GM12878 (cell line): Measurements from ENCODE around the gene UBE2M. TPM values are rescaled to one million over a fixed set of nuclear protein-coding genes. Genes with fewer than 3 reads are reported as not detected.

Source experiments
- BCL3 ChIP-seq: IDR thresholded peaks from 2 replicates; pipeline ENCODE4 v1.6.1; 2011; ENCODE audit warnings: borderline replicate concordance, low read depth, mild to moderate bottlenecking, moderate library complexity, low read length; ENCODE audit not compliant: insufficient read depth, poor library complexity, severe bottlenecking
- CBFB ChIP-seq: IDR thresholded peaks from 2 replicates; pipeline ENCODE4 v1.6.1; 2016; ENCODE audit warnings: antibody characterized with exemption, low read depth
- CREM ChIP-seq: IDR thresholded peaks from 2 replicates; pipeline ENCODE4 v1.6.1; 2014; ENCODE audit warnings: antibody characterized with exemption, low read depth
- E2F4 ChIP-seq: IDR thresholded peaks from 2 replicates; pipeline ENCODE4 v1.6.1; 2012; ENCODE audit warnings: low read depth, low read length, improper control_type of control experiment
- E4F1 ChIP-seq: fragments of 450-650 bp; IDR thresholded peaks from 2 replicates; pipeline ENCODE4 v1.6.1; 2018; ENCODE audit warnings: borderline replicate concordance, mild to moderate bottlenecking; ENCODE audit not compliant: partially characterized antibody
- ESRRA ChIP-seq: IDR thresholded peaks from 2 replicates; pipeline ENCODE4 v1.6.1; 2012; ENCODE audit warnings: mild to moderate bottlenecking, low read length, improper control_type of control experiment
- ETV6 ChIP-seq, 2 experiments: fragments of 450-650 bp in 1 of 2; IDR thresholded peaks in 1 of 2; conservative IDR thresholded peaks in 1 of 2; 2 replicates each; pipeline ENCODE4 v1.6.1; 2014; ENCODE audit warnings: antibody characterized with exemption in 1 of 2, borderline replicate concordance in 1 of 2, low read depth in 1 of 2, mild to moderate bottlenecking in 1 of 2, moderate library complexity in 1 of 2
- GATAD2B ChIP-seq: fragments of 450-650 bp; conservative IDR thresholded peaks from 2 replicates; pipeline ENCODE4 v1.6.1; 2017; ENCODE audit warnings: low read depth, mild to moderate bottlenecking, moderate library complexity
- IKZF2 ChIP-seq, 2 experiments: fragments of 450-650 bp; IDR thresholded peaks; 2 replicates each; pipeline ENCODE4 v1.6.1; 2017; ENCODE audit warnings: mild to moderate bottlenecking in 2 of 2, moderate library complexity in 2 of 2
- NR2C2 ChIP-seq: IDR thresholded peaks from 2 replicates; pipeline ENCODE4 v1.6.1; 2011; ENCODE audit warnings: borderline replicate concordance, low read depth; ENCODE audit not compliant: control insufficient read depth, insufficient read length
- PAX8 ChIP-seq: fragments of 450-650 bp; IDR thresholded peaks from 2 replicates; pipeline ENCODE4 v1.6.1; 2017; ENCODE audit warnings: mild to moderate bottlenecking, moderate library complexity
- POLR2A ChIP-seq: IDR thresholded peaks from 2 replicates; pipeline ENCODE4 v1.6.1; 2011; ENCODE audit warnings: low read depth, mild to moderate bottlenecking, low read length
- SMARCA5 ChIP-seq: fragments of 450-650 bp; IDR thresholded peaks from 2 replicates; pipeline ENCODE4 v1.6.1; 2017; ENCODE audit warnings: mild to moderate bottlenecking
- TCF12 ChIP-seq: IDR thresholded peaks from 2 replicates; pipeline ENCODE4 v1.6.1; 2011; ENCODE audit warnings: low read depth, mild to moderate bottlenecking, low read length
- USF2 ChIP-seq: IDR thresholded peaks from 2 replicates; pipeline ENCODE4 v1.6.1; 2011; ENCODE audit warnings: low read depth, low read length, improper control_type of control experiment, borderline replicate concordance
- WRNIP1 ChIP-seq: IDR thresholded peaks from 2 replicates; pipeline ENCODE4 v1.6.1; 2011; ENCODE audit warnings: low read depth, low read length, improper control_type of control experiment, borderline replicate concordance
- ZBTB40 ChIP-seq: fragments of 450-650 bp; IDR thresholded peaks from 2 replicates; pipeline ENCODE4 v1.6.1; 2016; ENCODE audit warnings: mild to moderate bottlenecking, moderate library complexity, borderline replicate concordance
- polyA plus RNA-seq, 11 experiments: library from polyadenylated mRNA; depleted of rRNA in 4 of 11; unstranded in 6 of 11; stranded (reverse) in 5 of 11; fragments of >200 nt; fragmentation: Nextera tagmentation in 4 of 11; fragmentation: Illumina TruSeq in 1 of 11; extraction: Ambion mirVana in 4 of 11; extraction: Trizol in 1 of 11; gene quantifications; 1 replicate in 1 of 11; 2 replicates in 10 of 11; pipeline versions ENCODE4 v1.2.1 to v1.2.3, GENCODE V29; 2011 to 2016; ENCODE audit warnings: inconsistent platforms in 2 of 11, missing spikeins in 2 of 11, low read depth in 1 of 11
- total RNA-seq, 4 experiments: library from RNA; depleted of rRNA in 3 of 4; stranded (reverse); fragments of >200 nt in 3 of 4; fragmentation: Illumina TruSeq in 1 of 4; extraction: Trizol in 1 of 4; gene quantifications; 2 replicates each; pipeline versions ENCODE4 v1.2.1 to v1.2.3, GENCODE V29; 2013 to 2021

The UBE2M gene
- total and polyA plus RNA-seq, 10 of the 15 experiments (the other 5 are each of a cell fraction or from before 2014, with no cell fraction given), result 1.4 to 105 (median 73.9) TPM

GRCh38 chr19:58562122-58563033 is 4.0 kb upstream of the UBE2M start (continued):
- no peak for TF ChIP-seq ESRRA
- TF ChIP-seq CBFB, result no peak
- no peak for TF ChIP-seq USF2
- no peak for TF ChIP-seq E4F1
- TF ChIP-seq CREM, result 0 out of 2 replicates have a peak, but pooled peaks have one; percentile 31
- TF ChIP-seq IKZF2 (IDR thresholded peaks at IDR 0.05), result no peak
- TF ChIP-seq WRNIP1, result no peak
- no peak for TF ChIP-seq PAX8
- 0 out of 2 replicates have a peak, but pooled peaks have one; percentile 45 for TF ChIP-seq GATAD2B
- TF ChIP-seq E2F4, result no peak
- TF ChIP-seq POLR2A, result peak; percentile 75
- TF ChIP-seq ZBTB40, result peak; percentile 35; the same call in 1 of the 2 replicates
- no peak for TF ChIP-seq SMARCA5
- no peak for TF ChIP-seq ETV6 (conservative IDR thresholded peaks at IDR 0.05 in 1 of 2, IDR thresholded peaks at IDR 0.05 in 1 of 2; ENCODE audit: borderline replicate concordance in 1 of 2, low read depth in 1 of 2)
- no peak for TF ChIP-seq BCL3
- no peak for TF ChIP-seq TCF12
- no peak for TF ChIP-seq NR2C2
